Panc1 (cell line): ENCODE results near the gene ALDH18A1. TPM values are rescaled to one million over a fixed set of nuclear protein-coding genes. Genes with fewer than 3 reads are reported as not detected.
A peak's percentile ranks its signal among the peaks of the same experiment; 100 is the strongest.

ENCODE experiments used
- ATAC-seq: fragments of 200-7000 bp; cut with Tn5 transposase; 2 replicates; pipeline ENCODE4 v1.9.1; 2020; ENCODE audit warnings: mild to moderate bottlenecking, moderate library complexity
- BruUV-seq: library from RNA; stranded (reverse); fragments of 400-500 nt; replicated peaks from 2 replicates; lab custom pipeline; 2021; lab: Mats Ljungman, UMichigan
- CTCF ChIA-PET: fragments of 300-600 bp; sonication (Branson Sonifier 250); formaldehyde crosslinking; loops from one replicate; lab custom pipeline; 2022; ENCODE audit warnings: antibody characterized with exemption; lab: Charles Lee
- POLR2A ChIA-PET: fragments of 300-600 bp; sonication (Branson Sonifier 250); formaldehyde crosslinking; loops from one replicate; lab custom pipeline; 2022; ENCODE audit warnings: antibody characterized with exemption; lab: Charles Lee
- DNase-seq: peaks from one replicate; pipeline ENCODE4 v3.0.0-alpha.2; 2010; ENCODE audit warnings: low read depth, low spot score
- H3K27ac ChIP-seq: 2 replicates; pipeline ENCODE4 v1.5.1; 2011; ENCODE audit warnings: mild to moderate bottlenecking, low read length, inconsistent platforms
- H3K27me3 ChIP-seq: fragments of 200-500 bp; sonication (Bioruptor generic); 2 replicates; pipeline ENCODE4 v1.6.0; 2014; ENCODE audit warnings: low read length, inconsistent platforms; ENCODE audit not compliant: control insufficient read depth, insufficient read depth
- H3K36me3 ChIP-seq: fragments of 200-500 bp; sonication (Bioruptor generic); 2 replicates; pipeline ENCODE4 v1.5.1; 2014; ENCODE audit warnings: inconsistent platforms, mild to moderate bottlenecking, low read length, moderate library complexity; ENCODE audit not compliant: control insufficient read depth, insufficient read depth
- H3K4me1 ChIP-seq: 2 replicates; pipeline ENCODE4 v1.5.1; 2011; ENCODE audit warnings: inconsistent platforms, mild to moderate bottlenecking, low read length, moderate library complexity; ENCODE audit not compliant: control insufficient read depth, insufficient read depth
- H3K4me3 ChIP-seq, 2 experiments: 2 replicates each; pipeline ENCODE4 v1.5.1; 2011 to 2012; ENCODE audit warnings: low read depth in 2 of 2, low read length in 2 of 2, mild to moderate bottlenecking in 2 of 2, inconsistent platforms in 1 of 2, moderate library complexity in 1 of 2
- H3K9me3 ChIP-seq: fragments of 200-500 bp; sonication (Bioruptor generic); 2 replicates; pipeline ENCODE4 v1.5.1; 2014; ENCODE audit warnings: low read depth, mild to moderate bottlenecking, inconsistent platforms, low read length, moderate library complexity; ENCODE audit not compliant: control insufficient read depth, insufficient read depth
- POLR2AphosphoS5 ChIP-seq: IDR thresholded peaks from 2 replicates; pipeline ENCODE4 v1.6.1; 2012; ENCODE audit warnings: mild to moderate bottlenecking, low read depth, low read length, moderate library complexity
- SIN3A ChIP-seq: IDR thresholded peaks from 2 replicates; pipeline ENCODE4 v1.6.1; 2012; ENCODE audit warnings: low read depth, mild to moderate bottlenecking, low read length, moderate library complexity, borderline replicate concordance; ENCODE audit not compliant: insufficient read depth
- TCF7L2 ChIP-seq: IDR thresholded peaks from 2 replicates; pipeline ENCODE4 v1.6.1; 2011; ENCODE audit warnings: mild to moderate bottlenecking, low read depth, low read length, inconsistent platforms
- in situ Hi-C: cut with HindIII; loops from 2 replicates; pipeline ENCODE4 v1.10.0; 2016; ENCODE audit warnings: low sequenced_read_pairs, low pct_unique_long_range_greater_than_20kb
- intact Hi-C: fragments of 100-400 bp; cut with micrococcal nuclease; formaldehyde crosslinking; loops from one replicate; pipeline ENCODE4 v1.10.0; 2022; ENCODE audit not compliant: unreplicated experiment
- total RNA-seq: library from RNA; stranded (reverse); gene quantifications from one replicate; pipeline ENCODE4 v1.2.1, GENCODE V29; 2021; ENCODE audit not compliant: unreplicated experiment
- TF ChIP-seq, protein P1 (sequence below), 2 experiments: IDR thresholded peaks; 2 replicates each; pipeline ENCODE4 v1.6.1; 2011 to 2012; ENCODE audit warnings: low read depth in 2 of 2, control low read depth in 1 of 2, low read length in 1 of 2, mild to moderate bottlenecking in 1 of 2, moderate library complexity in 1 of 2; ENCODE audit not compliant: insufficient read depth in 1 of 2
- TF ChIP-seq, protein P2 (sequence below): fragments of 450-650 bp; IDR thresholded peaks from 2 replicates; pipeline ENCODE4 v1.5.1; 2017; ENCODE audit warnings: mild to moderate bottlenecking

ALDH18A1 gene
- total RNA-seq, 1 experiment from 2014 or later, result 68.0 TPM

GRCh38 chr10:95697429-95697828 is 40.9 kb upstream of the ALDH18A1 start:
- no TSS peak for BruUV-seq
- DNase-seq, result no peak
- intact Hi-C loops, result no loop called here
- in situ Hi-C loops, result no loop called here
- H3K4me1 ChIP-seq, result 0 out of 2 replicates have a peak, but pooled peaks cover 3% of the 10 kb centered on the region
- no peak overlapping the region for H3K4me3 ChIP-seq
- POLR2A ChIA-PET, result no interaction called here
- TF ChIP-seq, protein P1, sequence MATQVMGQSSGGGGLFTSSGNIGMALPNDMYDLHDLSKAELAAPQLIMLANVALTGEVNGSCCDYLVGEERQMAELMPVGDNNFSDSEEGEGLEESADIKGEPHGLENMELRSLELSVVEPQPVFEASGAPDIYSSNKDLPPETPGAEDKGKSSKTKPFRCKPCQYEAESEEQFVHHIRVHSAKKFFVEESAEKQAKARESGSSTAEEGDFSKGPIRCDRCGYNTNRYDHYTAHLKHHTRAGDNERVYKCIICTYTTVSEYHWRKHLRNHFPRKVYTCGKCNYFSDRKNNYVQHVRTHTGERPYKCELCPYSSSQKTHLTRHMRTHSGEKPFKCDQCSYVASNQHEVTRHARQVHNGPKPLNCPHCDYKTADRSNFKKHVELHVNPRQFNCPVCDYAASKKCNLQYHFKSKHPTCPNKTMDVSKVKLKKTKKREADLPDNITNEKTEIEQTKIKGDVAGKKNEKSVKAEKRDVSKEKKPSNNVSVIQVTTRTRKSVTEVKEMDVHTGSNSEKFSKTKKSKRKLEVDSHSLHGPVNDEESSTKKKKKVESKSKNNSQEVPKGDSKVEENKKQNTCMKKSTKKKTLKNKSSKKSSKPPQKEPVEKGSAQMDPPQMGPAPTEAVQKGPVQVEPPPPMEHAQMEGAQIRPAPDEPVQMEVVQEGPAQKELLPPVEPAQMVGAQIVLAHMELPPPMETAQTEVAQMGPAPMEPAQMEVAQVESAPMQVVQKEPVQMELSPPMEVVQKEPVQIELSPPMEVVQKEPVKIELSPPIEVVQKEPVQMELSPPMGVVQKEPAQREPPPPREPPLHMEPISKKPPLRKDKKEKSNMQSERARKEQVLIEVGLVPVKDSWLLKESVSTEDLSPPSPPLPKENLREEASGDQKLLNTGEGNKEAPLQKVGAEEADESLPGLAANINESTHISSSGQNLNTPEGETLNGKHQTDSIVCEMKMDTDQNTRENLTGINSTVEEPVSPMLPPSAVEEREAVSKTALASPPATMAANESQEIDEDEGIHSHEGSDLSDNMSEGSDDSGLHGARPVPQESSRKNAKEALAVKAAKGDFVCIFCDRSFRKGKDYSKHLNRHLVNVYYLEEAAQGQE (IDR thresholded peaks at IDR 0.05; ENCODE audit: insufficient read depth in 1 of 2, low read depth in 2 of 2, low read length in 1 of 2), result no peak
- H3K27ac ChIP-seq, result no peak overlapping the region
- no peaks in the 10 kb centered on the region; the same call in 1 of the 2 replicates for H3K36me3 ChIP-seq
- H3K9me3 ChIP-seq, result no peaks in the 10 kb centered on the region
- H3K27me3 ChIP-seq, result no peaks in the 10 kb centered on the region
- CTCF ChIA-PET, result no interaction called here
- no peak for ATAC-seq

DNA sequence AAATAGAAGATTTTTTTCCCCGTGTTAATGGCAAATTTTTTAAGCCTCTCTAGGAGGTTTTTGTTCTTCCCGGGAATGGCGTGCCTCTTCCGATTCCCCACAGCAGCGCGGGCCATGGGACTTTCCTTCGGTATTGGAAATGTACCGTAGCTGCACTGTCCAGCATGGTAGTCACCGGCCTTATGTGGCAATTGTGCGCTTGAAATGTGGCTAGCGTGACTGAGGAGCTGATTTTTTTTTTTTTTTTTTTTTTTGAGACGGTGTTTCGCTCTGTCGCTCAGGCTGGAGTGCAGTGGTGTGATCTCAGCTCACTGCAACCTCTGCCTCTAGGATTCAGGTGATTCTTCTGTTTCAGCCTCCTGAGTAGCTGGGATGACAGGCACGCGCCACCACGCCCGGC is 38.2 kb upstream of the ALDH18A1 start:
- ChIA-PET CTCF (interaction anchor here (0.6 to 3.2 kb wide), 5 partner anchors 144 to 213 kb away, joined by 3 to 40 read pairs (median 6); partner anchors contain the start of gene CC2D2B), POLR2A (no interaction called here)
- intact Hi-C loops, result loop anchor here (1.0 kb wide), 1 partner anchor 148 kb away; no protein-coding TSS in a partner anchor
- H3K4me1 ChIP-seq, result 0 out of 2 replicates have a peak, but pooled peaks cover 6% of the 10 kb centered on the region
- no TSS peak for BruUV-seq
- in situ Hi-C loops, result no loop called here
- H3K9me3 ChIP-seq, result no peaks in the 10 kb centered on the region
- H3K4me3 ChIP-seq, result no peak overlapping the region
- no peaks in the 10 kb centered on the region for H3K27me3 ChIP-seq
- peak overlapping the region; percentile 21; the same call in 1 of the 2 replicates for H3K27ac ChIP-seq
- H3K36me3 ChIP-seq, result no peaks in the 10 kb centered on the region; the same call in 1 of the 2 replicates
- ATAC-seq (no peak), DNase-seq (no peak)
- TF ChIP-seq TCF7L2, result no peak
- TF ChIP-seq, protein P2, sequence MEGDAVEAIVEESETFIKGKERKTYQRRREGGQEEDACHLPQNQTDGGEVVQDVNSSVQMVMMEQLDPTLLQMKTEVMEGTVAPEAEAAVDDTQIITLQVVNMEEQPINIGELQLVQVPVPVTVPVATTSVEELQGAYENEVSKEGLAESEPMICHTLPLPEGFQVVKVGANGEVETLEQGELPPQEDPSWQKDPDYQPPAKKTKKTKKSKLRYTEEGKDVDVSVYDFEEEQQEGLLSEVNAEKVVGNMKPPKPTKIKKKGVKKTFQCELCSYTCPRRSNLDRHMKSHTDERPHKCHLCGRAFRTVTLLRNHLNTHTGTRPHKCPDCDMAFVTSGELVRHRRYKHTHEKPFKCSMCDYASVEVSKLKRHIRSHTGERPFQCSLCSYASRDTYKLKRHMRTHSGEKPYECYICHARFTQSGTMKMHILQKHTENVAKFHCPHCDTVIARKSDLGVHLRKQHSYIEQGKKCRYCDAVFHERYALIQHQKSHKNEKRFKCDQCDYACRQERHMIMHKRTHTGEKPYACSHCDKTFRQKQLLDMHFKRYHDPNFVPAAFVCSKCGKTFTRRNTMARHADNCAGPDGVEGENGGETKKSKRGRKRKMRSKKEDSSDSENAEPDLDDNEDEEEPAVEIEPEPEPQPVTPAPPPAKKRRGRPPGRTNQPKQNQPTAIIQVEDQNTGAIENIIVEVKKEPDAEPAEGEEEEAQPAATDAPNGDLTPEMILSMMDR, result no peak
- TF ChIP-seq SIN3A, result no peak
- no peak for TF ChIP-seq POLR2AphosphoS5
- TF ChIP-seq, protein P1 (IDR thresholded peaks at IDR 0.05; ENCODE audit: insufficient read depth in 1 of 2, low read depth in 2 of 2, low read length in 1 of 2), result no peak
